Lung (tissue), 12 donors: ENCODE measurements around the gene GPD1. TPM values are rescaled to one million over a fixed set of nuclear protein-coding genes. Genes with fewer than 3 reads are reported as not detected.
A peak's percentile ranks its signal among the peaks of the same experiment; 100 is the strongest.

Experiments
- ATAC-seq: fragments of 200-7000 bp; cut with Tn5 transposase; one replicate; pipeline ENCODE4 v1.9.1; 2020; ENCODE audit warnings: moderate number of reproducible peaks; ENCODE audit not compliant: insufficient read depth, low FRiP score
- DNase-seq, 3 donors: peaks; one replicate each; pipeline ENCODE4 v3.0.0-alpha.2; 2013 to 2017
- H3K27ac ChIP-seq, 2 donors: one replicate each; pipeline ENCODE4 v1.5.1; 2013; ENCODE audit warnings: mild to moderate bottlenecking in 2 of 2, moderate library complexity in 2 of 2, control low read depth in 1 of 2, inconsistent platforms in 1 of 2, low read depth in 1 of 2, low read length in 1 of 2
- H3K27me3 ChIP-seq, 3 donors: one replicate each; pipeline ENCODE4 v1.5.1; 2013; ENCODE audit warnings: low read length in 2 of 3; ENCODE audit not compliant: control insufficient read depth in 3 of 3, insufficient read depth in 3 of 3
- H3K36me3 ChIP-seq, 4 donors: one replicate each; pipeline ENCODE4 v1.5.1; 2013; ENCODE audit warnings: low read length in 4 of 4, mild to moderate bottlenecking in 1 of 4, moderate library complexity in 1 of 4; ENCODE audit not compliant: control insufficient read depth in 4 of 4, insufficient read depth in 4 of 4
- H3K4me1 ChIP-seq, 5 donors: one replicate each; pipeline ENCODE4 v1.5.1; 2013; ENCODE audit warnings: low read length in 5 of 5, mild to moderate bottlenecking in 2 of 5, moderate library complexity in 1 of 5; ENCODE audit not compliant: control insufficient read depth in 5 of 5, insufficient read depth in 5 of 5
- H3K4me3 ChIP-seq: one replicate; pipeline ENCODE4 v1.5.1; 2013; ENCODE audit warnings: mild to moderate bottlenecking, control low read depth, moderate library complexity
- H3K9ac ChIP-seq, 2 donors: one replicate each; pipeline ENCODE4 v1.5.1; 2013; ENCODE audit warnings: low read length in 2 of 2, control low read depth in 1 of 2; ENCODE audit not compliant: insufficient read depth in 1 of 2
- H3K9me3 ChIP-seq, 4 donors: one replicate each; pipeline ENCODE4 v1.5.1; 2013; ENCODE audit warnings: low read length in 3 of 4, mild to moderate bottlenecking in 1 of 4, moderate library complexity in 1 of 4; ENCODE audit not compliant: control insufficient read depth in 4 of 4, insufficient read depth in 3 of 4
- WGBS, 2 donors: extraction: QIAGEN DNeasy Blood & Tissue Kit; methylation state at CpG; one replicate each; pipeline ENCODE4 v1.1.7; 2013; 5-methylcytosine and 5-hydroxymethylcytosine counted together
- polyA plus RNA-seq, 2 donors: library from polyadenylated mRNA; stranded (reverse); fragments of 200-250 nt; gene quantifications; one replicate each; pipeline ENCODE4 v1.2.1, GENCODE V29; 2013
- total RNA-seq, 2 donors: library from RNA; depleted of rRNA in 1 of 2; stranded (reverse); fragments of >200 nt in 1 of 2; gene quantifications; one replicate each; pipeline ENCODE4 v1.2.1, GENCODE V29; 2014 to 2021
- TF ChIP-seq, protein P1 (sequence below): IDR thresholded peaks from 2 replicates; pipeline ENCODE4 v1.5.1; 2012; ENCODE audit warnings: mild to moderate bottlenecking; ENCODE audit errors: control extremely low read depth, extremely low read depth
- donor health status: control.
- donor health status: control.
- donor health status: Bipolar disorder and iron deficiency.
- donor health status: healthy.
- donor health status: DM: yes; HTN: yes; CAD: no.

GPD1 gene
- total and polyA plus RNA-seq, 4 donors = 1.7 to 20.0 (median 9.9) TPM; not detected in 1

DNA sequence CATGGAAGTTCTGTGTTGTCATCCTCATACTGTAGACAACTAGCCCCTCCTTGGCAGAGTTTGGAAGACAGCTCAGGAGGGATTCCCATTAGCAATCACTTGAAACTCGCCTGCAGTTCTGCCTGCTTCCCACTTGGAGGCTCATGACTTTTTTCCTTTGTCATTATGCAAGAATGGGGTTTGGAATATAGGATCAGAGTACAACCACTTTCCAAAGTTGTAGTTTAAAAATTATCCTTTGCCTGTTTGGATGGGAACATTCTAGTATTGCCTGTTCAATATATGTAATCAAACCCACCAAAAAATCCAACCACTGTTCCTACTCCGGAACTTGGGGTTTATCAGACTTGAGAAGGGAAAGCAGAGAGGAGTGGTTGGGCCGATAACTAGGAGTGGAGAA lies 2.1 kb upstream of the GPD1 start:
- no peaks in the 10 kb centered on the region for H3K27me3 ChIP-seq
- no peak for ATAC-seq
- TF ChIP-seq, protein P1, sequence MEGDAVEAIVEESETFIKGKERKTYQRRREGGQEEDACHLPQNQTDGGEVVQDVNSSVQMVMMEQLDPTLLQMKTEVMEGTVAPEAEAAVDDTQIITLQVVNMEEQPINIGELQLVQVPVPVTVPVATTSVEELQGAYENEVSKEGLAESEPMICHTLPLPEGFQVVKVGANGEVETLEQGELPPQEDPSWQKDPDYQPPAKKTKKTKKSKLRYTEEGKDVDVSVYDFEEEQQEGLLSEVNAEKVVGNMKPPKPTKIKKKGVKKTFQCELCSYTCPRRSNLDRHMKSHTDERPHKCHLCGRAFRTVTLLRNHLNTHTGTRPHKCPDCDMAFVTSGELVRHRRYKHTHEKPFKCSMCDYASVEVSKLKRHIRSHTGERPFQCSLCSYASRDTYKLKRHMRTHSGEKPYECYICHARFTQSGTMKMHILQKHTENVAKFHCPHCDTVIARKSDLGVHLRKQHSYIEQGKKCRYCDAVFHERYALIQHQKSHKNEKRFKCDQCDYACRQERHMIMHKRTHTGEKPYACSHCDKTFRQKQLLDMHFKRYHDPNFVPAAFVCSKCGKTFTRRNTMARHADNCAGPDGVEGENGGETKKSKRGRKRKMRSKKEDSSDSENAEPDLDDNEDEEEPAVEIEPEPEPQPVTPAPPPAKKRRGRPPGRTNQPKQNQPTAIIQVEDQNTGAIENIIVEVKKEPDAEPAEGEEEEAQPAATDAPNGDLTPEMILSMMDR = no peak
- H3K4me3 ChIP-seq = no peak overlapping the region
- 85 to 86% methylated on average over 3 of the region's 3 CpGs for WGBS, 2 donors
- H3K36me3 ChIP-seq = peaks cover 23 to 34% (median 28%) of the 10 kb centered on the region in 4 donors
- peaks cover 0 to 9% (median 0%) of the 10 kb centered on the region in 5 donors for H3K4me1 ChIP-seq
- no peaks in the 10 kb centered on the region for H3K9me3 ChIP-seq
- H3K27ac ChIP-seq = no peak overlapping the region
- peak in 2 of 3 donors; percentile 49 to 53 for DNase-seq
- H3K9ac ChIP-seq = no peak overlapping the region

DNA sequence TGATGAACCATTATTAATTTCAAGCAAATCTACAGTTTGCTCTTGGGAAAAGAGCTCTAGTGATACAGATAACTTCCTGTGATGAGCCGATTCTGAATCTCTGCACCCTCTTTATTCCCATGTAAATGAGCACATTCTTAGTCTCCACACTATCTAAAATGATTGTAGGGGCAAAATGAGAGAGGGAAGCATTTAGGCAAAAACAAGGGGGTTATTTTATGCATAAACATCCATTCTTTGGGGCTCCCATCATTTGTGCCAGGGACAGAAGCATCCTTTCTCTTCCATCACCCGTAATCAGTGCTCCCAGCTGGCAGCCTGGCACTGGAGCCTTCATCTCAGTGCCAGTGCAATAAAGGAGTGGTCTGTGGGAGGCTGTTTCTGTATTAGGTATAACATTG lies 1.7 kb upstream of the GPD1 start:
- ATAC-seq = no peak
- 90 to 93% methylated on average over 2 of the region's 2 CpGs for whole genome bisulfite sequencing, 2 donors
- Histone ChIP-seq H3K27me3 (no peaks in the 10 kb centered on the region), H3K9me3 (no peaks in the 10 kb centered on the region), H3K4me3 (no peak overlapping the region), H3K9ac (no peak overlapping the region), H3K36me3 (peaks cover 18 to 30% (median 24%) of the 10 kb centered on the region in 4 donors), H3K27ac (no peak overlapping the region), H3K4me1 (peaks cover 0 to 9% (median 0%) of the 10 kb centered on the region in 5 donors)
- DNase-seq = no peak
- TF ChIP-seq, protein P1 = no peak

DNA sequence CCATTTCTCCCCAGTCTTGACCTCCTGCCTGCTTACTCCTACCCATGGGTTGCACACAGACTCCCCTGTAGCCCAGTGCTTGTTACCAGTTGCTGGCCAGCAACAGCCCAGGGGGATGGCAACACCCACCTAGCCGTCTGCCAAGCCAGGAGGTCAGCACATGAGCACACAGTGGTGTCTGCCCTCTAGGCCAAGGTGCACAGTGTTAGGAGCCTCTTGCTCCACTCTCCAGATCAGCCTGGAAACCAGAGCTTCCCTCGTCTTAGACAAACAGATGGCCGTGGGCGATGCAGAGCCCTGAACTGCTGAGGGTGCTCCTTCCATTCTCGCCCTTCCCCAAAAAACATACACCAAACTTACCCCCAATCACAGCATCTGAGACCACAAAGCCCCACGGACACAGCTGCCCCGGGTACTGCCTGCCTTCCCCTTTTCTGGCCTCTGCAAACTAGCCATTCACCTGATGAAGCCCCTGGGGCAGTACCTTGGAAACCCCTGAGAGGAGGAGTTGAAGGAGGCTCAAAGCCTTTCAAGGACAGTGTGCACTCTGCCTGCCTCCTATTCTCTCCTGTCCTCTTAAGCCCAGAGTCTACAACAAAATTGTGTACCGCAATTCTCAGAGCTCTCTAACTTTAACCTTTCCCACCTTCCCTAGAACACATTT lies 1.0 kb upstream of the GPD1 start:
- H3K4me3 ChIP-seq = no peak overlapping the region
- H3K9ac ChIP-seq = no peak overlapping the region
- H3K4me1 ChIP-seq = peaks cover 0 to 9% (median 0%) of the 10 kb centered on the region in 5 donors
- no peak overlapping the region for H3K27ac ChIP-seq
- H3K9me3 ChIP-seq = no peaks in the 10 kb centered on the region
- H3K36me3 ChIP-seq = peaks cover 18 to 26% (median 22%) of the 10 kb centered on the region in 4 donors
- WGBS, 2 donors = 81 to 82% methylated on average over 8 of the region's 8 CpGs
- no peak for ATAC-seq
- TF ChIP-seq, protein P1 = no peak
- no peaks in the 10 kb centered on the region for H3K27me3 ChIP-seq
- DNase-seq = no peak
